Progenitor cell of endocrine pancreas (in vitro differentiated cells): ENCODE measurements around the gene NRDC. TPM values are rescaled to one million over a fixed set of nuclear protein-coding genes. Genes with fewer than 3 reads are reported as not detected.

Experiments
- DNase-seq: peaks from one replicate; pipeline ENCODE4 v3.0.0; 2021; ENCODE audit warnings: low spot score; ENCODE audit not compliant: unreplicated experiment
- H3K27ac Mint-ChIP-seq: 2 replicates; pipeline ENCODE4 v1.8.0; 2021; ENCODE audit warnings: mild to moderate bottlenecking, moderate library complexity, mixed read lengths
- H3K27me3 Mint-ChIP-seq: 2 replicates; pipeline ENCODE4 v1.8.0; 2021; ENCODE audit warnings: mixed read lengths
- H3K36me3 Mint-ChIP-seq: 2 replicates; pipeline ENCODE4 v1.8.0; 2022; ENCODE audit warnings: mixed read lengths; ENCODE audit not compliant: insufficient read depth
- H3K4me1 Mint-ChIP-seq: 2 replicates; pipeline ENCODE4 v1.8.0; 2021; ENCODE audit warnings: low read depth, mixed read lengths
- H3K4me3 Mint-ChIP-seq: 2 replicates; pipeline ENCODE4 v1.8.0; 2021; ENCODE audit warnings: low read depth, mild to moderate bottlenecking, moderate library complexity, mixed read lengths
- H3K9me3 Mint-ChIP-seq: 2 replicates; pipeline ENCODE4 v1.8.0; 2021; ENCODE audit warnings: low read depth, mixed read lengths
- total RNA-seq: library from RNA; stranded (reverse); gene quantifications from 2 replicates; pipeline ENCODE4 v1.2.1, GENCODE V29; 2021
- TF ChIP-seq, protein P1 (sequence below): fragments of 200-600 bp; sonication (generic); IDR thresholded peaks from one replicate; pipeline ENCODE4 v1.5.0; 2021; ENCODE audit warnings: antibody characterized with exemption, mild to moderate bottlenecking; ENCODE audit not compliant: unreplicated experiment

NRDC gene
- total RNA-seq, 1 donor from 2014 or later = 200 TPM

DNA sequence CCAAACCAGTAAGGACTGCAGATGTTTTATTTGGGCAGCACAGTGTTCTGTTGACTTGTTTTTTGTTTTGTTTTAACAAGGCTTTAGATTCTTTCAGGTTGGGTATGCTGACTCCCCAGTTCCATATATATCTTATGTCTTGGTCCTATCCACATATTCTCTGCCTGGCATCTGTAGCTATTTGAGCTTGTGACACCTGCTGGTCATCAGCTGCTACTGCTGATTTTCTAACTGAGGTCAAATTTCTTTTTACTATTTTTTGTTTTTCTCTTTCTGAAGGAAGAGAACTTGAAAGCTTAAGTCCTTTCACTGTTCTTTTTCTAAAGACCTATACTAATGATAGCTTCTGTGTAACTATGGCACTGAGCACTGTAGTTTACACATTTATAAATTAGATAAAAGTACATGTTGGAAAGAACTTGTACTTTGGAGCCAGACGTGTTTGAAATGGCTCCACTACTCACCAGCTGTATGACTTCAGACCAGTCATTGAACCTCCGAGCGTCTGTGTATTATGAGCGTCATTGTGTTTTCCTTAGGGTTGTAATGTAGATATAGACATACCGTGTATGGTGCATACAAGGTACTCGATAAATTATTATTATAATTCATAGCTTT, 109.4 kb downstream of the NRDC start:
- TF ChIP-seq, protein P1, sequence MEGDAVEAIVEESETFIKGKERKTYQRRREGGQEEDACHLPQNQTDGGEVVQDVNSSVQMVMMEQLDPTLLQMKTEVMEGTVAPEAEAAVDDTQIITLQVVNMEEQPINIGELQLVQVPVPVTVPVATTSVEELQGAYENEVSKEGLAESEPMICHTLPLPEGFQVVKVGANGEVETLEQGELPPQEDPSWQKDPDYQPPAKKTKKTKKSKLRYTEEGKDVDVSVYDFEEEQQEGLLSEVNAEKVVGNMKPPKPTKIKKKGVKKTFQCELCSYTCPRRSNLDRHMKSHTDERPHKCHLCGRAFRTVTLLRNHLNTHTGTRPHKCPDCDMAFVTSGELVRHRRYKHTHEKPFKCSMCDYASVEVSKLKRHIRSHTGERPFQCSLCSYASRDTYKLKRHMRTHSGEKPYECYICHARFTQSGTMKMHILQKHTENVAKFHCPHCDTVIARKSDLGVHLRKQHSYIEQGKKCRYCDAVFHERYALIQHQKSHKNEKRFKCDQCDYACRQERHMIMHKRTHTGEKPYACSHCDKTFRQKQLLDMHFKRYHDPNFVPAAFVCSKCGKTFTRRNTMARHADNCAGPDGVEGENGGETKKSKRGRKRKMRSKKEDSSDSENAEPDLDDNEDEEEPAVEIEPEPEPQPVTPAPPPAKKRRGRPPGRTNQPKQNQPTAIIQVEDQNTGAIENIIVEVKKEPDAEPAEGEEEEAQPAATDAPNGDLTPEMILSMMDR = peak; percentile 86
- Mint-ChIP-seq H3K9me3 (no peaks in the 10 kb centered on the region), H3K27me3 (no peaks in the 10 kb centered on the region), H3K4me3 (no peak overlapping the region), H3K4me1 (peaks cover 17% of the 10 kb centered on the region), H3K36me3 (peaks cover 31% of the 10 kb centered on the region), H3K27ac (no peak overlapping the region)
- DNase-seq = no peak

DNA sequence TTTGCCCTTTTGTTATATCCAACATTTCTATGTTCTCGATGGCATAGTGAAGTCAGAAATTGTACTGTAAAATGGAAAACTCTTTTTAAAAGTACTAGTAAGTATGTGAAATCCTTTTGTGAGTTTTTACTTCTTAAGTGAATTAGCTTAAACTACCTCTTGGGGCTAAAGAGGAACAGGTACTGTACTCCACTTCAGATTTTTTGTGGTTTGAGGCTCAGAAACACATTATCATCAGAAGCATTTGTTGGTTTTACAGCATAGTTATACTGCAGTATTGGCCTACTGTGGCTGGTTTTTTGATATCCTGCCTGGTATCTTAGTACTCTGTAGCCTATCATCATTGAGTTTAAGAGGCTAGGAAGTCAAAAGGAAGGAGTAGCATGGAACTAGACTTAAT, 117.2 kb downstream of the NRDC start:
- TF ChIP-seq, protein P1 = no peak
- peaks cover 11% of the 10 kb centered on the region for H3K36me3 Mint-ChIP-seq
- no peak for DNase-seq
- no peak overlapping the region for H3K27ac Mint-ChIP-seq
- peaks cover 15% of the 10 kb centered on the region for H3K4me1 Mint-ChIP-seq
- H3K27me3 Mint-ChIP-seq = no peaks in the 10 kb centered on the region
- no peaks in the 10 kb centered on the region for H3K9me3 Mint-ChIP-seq
- H3K4me3 Mint-ChIP-seq = no peak overlapping the region

DNA sequence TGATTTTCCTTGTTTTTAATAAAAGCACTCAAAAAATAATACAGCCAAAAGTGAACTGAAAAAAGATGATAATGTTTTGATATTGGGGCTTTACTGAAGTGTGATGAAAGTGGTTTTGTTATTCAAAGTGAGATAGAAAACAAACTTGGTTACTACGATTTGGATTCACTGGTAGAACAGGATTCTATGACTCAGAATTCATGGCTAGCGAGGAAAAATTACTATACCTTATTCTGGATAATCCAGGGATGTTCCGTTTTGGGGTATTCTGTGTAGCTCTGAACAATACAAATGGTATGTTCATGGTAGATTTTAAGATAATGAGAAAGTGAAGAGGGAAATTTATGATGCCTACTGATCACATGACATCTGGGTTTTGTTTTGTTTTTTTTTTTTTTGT, 117.7 kb downstream of the NRDC start:
- peaks cover 15% of the 10 kb centered on the region for H3K4me1 Mint-ChIP-seq
- peaks cover 7% of the 10 kb centered on the region for H3K36me3 Mint-ChIP-seq
- H3K9me3 Mint-ChIP-seq = no peaks in the 10 kb centered on the region
- no peak overlapping the region for H3K27ac Mint-ChIP-seq
- TF ChIP-seq, protein P1 = no peak
- H3K4me3 Mint-ChIP-seq = no peak overlapping the region
- H3K27me3 Mint-ChIP-seq = no peaks in the 10 kb centered on the region
- no peak for DNase-seq

DNA sequence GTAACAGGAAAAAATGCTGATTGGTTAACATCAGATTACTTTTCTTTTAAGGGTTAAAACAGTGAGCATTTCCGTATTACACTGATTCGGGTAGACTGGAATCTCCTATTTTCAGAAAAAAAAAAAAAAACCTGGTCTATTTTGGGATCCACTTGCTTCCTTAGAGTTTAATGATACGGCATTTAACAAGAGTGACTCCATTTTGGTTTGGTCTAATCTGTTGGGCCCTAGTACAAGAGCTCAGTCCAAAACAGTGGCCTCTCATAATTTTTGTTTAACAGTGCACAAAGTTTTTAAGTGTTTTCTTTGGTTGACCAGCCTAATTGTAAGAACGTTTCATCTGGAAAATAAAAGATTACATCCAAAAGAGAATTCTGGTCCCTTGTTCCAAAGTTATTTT, 120.2 kb downstream of the NRDC start:
- Mint-ChIP-seq H3K27me3 (no peaks in the 10 kb centered on the region), H3K4me1 (peaks cover 4% of the 10 kb centered on the region), H3K36me3 (peaks cover 23% of the 10 kb centered on the region), H3K27ac (no peak overlapping the region), H3K4me3 (no peak overlapping the region), H3K9me3 (no peaks in the 10 kb centered on the region)
- DNase-seq = no peak
- TF ChIP-seq, protein P1 = no peak

DNA sequence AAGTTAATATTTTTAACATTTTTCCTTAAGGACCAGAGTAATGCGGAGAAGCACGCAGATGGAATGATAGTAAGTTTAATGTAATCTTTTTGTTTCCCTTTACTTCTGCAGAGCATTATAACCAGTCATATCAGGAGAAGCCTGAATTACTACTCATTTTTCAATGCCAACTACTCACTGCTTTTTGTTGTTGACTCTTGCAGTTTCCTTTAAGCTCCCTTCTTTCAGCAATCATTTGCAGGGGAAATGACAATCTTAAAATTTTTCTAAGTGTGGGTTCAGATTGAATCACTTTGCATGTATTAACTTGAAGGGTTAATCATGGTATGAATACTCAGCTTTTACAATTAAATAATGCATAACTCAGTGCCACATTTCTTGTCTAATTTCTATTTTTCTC, 122.2 kb downstream of the NRDC start:
- H3K9me3 Mint-ChIP-seq = peaks cover 4% of the 10 kb centered on the region
- H3K4me1 Mint-ChIP-seq = peaks cover 4% of the 10 kb centered on the region
- peaks cover 31% of the 10 kb centered on the region for H3K36me3 Mint-ChIP-seq
- H3K27me3 Mint-ChIP-seq = no peaks in the 10 kb centered on the region
- H3K27ac Mint-ChIP-seq = no peak overlapping the region
- TF ChIP-seq, protein P1 = no peak
- no peak overlapping the region for H3K4me3 Mint-ChIP-seq
- no peak for DNase-seq
